NOMO-1 (cell line): Measurements from ENCODE around the gene DISP1.

Source experiments
- DNase-seq, 2 experiments: peaks; one replicate each; lab custom pipeline; 2025; ENCODE audit not compliant: unreplicated experiment in 2 of 2; lab: John Stamatoyannopoulos, UW

The DISP1 gene

DNA sequence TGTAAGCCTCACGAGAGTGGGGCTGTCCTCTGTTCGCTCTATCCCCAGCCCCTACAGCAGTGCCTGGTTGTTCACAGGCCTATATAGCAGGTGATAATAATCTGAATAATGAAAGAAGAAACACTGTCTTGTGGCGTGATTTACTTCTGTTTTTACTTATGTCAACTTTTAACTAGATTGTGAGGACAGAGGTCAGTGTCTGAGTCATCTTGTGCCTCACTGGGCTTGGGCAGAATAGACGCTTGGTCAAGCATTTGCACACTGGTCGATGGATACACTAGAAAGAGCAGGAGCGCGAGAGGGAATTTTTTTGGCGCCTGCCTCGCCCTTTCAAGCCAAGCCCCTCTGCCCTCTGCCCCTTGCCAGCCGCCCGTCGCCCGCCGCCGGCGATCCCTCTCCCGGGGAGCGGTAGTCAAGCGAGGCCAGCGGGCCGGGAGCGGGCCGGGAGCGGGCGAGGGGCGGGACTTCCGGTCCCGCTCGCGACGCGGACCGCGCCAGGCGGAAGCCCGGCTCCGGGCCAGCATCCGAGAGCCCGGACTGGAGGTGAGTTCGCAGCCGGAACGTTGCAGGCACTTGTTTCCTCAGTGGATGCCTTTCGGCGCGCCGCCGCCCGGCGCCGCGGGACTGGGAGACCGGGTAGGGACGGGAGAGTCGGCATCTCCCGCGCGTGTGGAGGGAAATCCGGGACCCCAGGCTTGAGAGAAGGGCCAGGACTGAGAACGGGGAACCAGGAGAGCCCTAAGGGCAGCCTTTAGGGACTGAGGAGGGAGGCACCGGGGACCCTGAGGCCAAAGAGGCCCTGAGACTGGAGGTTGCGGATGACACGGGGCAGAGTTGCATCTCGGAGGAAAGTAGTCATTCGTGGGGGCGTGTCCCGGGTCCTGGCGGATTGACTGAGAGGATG, at the start of gene DISP1:
Gene DISP1 (plus strand): TSS at position 504 of the 904 bp plus-strand sequence. CDS start 127,785 bp downstream, outside the sequence.
- DNase-seq, result peak; percentile 52 to 56

DNA sequence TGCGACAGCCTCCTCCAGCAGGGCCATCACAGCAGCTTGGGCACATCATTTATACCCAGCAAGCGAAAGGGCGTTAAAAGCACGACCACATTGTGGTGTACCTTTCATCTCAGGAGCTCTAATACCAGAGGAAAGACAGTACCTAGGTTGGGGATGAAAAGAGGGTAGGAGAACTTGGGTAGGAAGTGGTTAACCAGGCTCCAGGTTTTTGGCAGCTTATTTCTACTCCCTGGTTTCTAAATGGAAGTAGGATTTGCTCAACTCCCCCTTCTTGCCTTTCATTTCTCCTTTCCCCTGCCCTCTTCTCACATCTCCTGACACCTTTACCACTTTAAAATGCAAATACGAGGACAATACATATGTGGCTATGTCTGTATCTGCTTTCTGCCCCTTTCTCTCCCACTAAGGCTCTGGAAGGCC, 47.7 kb upstream of the DISP1 start:
- no peak for DNase-seq

- no peak for DNase-seq
Observed at GRCh38 chr1:222768592-222768991, 46.2 kb upstream of the DISP1 start.

GRCh38 chr1:222769181-222769580, 45.7 kb upstream of the DISP1 start:
- DNase-seq, result no peak

GRCh38 chr1:222769971-222770620, 44.7 kb upstream of the DISP1 start:
- DNase-seq, result no peak

GRCh38 chr1:222772996-222773379, 41.9 kb upstream of the DISP1 start:
- DNase-seq, result peak; percentile 67 to 90

DNA sequence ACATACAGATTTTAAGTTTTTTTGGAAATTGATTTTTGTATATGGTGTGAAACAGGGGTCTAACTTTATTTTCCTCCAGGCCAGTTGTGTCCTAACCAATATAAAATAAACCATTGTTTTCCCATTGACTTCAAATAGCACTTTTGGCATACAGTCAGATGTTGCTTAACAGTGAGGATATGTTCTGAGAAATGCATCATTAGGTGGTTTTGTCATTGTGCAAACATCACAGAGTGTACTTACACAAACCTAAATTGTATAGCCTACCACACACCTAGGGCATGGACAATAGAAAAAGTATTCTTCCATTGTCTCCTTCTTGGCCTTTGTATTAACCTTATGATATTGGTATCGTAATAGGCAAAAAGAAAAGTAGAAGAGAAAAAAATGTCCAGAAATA, 37.4 kb upstream of the DISP1 start:
- DNase-seq, result no peak

GRCh38 chr1:222777977-222778376, 36.9 kb upstream of the DISP1 start:
- DNase-seq, result no peak

DNA sequence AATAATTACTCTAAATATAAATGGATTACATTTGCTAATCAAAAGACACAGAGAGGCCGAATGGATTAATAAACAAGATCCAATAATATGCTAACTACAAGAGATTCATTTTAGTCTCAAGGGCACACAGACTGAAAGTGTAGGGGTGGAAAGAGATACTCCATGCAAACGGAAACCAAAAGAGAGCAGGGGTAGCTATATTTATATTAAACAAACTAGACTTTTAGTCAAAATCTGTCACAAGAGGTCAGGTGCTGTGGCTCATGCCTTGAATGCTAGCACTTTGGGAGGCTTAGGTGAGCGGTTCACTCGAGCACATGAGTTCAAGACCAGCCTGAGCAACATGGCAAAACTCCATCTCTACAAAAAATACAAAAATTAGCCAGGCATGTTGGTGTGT, 33.6 kb upstream of the DISP1 start:
- no peak for DNase-seq

DNA sequence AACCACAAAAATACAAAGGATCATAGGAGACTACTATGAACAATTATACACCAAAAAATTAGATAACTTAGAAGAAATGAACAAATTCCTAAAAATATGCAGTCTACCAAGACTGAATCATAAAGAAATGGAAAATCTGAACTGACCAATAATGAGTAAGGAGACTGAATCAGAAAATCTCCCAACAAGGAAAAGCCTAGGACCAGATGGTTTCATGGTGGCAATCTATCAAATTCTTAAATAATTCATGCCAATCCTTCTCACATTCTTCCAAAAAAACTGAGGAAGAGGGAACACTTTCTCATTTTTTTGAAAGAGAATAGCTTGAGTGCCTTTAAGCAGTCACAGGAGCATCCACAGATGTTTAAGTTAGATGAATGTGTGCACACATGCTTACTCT, 31.8 kb upstream of the DISP1 start:
- no peak for DNase-seq

DNA sequence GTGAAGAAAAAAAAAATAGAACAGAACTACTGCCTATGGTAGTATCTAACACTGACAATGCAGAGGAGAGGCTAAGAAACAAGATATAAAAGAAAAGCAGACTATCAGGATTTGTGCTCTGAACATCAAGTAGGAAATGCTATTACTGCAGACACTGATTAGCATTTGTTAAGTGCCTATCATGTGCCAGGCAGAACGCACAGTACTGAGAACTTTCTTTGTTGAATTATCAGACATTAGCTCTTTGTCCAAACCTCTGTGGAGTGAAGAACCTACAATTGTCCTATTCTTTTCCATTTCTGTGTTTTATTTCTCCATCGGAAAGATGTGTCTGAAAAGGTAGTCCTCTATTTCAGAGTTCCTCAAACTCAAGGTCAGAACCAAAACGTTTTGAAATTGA, 30.5 kb upstream of the DISP1 start:
- no peak for DNase-seq

DNA sequence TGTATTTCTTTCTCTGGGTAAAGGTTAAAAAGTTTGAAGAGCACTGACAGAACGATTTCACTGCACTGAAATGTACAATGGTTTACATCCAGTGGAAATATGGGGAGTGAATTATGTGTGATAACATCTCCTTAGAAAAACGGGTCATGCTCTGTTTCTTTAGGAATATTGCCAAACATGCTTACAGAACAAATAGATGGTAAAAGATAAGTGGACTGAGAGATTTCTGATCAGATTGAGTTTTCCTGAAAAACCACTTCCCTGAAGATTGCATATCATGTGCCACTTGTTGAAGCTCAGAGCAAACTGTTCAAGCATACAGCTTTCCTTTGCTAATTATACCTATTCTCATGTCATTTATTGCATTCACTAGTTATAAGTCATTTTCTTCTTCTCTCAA, 29.9 kb upstream of the DISP1 start:
- DNase-seq, result no peak

- no peak for DNase-seq
Observed at GRCh38 chr1:222785529-222785928, 29.3 kb upstream of the DISP1 start.

- no peak for DNase-seq
Observed at GRCh38 chr1:222786121-222786520, 28.7 kb upstream of the DISP1 start.

DNA sequence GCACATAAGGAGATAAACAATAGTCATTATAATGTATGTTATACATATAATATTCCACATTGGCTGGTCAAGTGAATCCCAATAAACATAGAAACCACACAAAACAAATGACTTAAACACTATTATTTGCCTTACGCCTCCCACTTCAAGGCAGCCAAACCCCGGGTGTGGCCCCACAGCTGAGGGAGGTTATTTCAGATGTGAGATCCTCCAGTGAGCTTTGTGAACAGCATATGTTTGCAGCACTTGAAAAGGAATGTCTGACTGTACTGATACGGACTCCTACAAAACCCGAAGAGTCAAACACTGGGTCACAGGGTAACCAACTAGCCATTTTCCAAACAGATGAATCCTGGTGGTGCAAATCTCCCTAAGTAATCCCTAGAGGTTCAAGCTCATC, 27.1 kb upstream of the DISP1 start:
- no peak for DNase-seq

- no peak for DNase-seq
Observed at GRCh38 chr1:222788402-222789156, 26.3 kb upstream of the DISP1 start.

DNA sequence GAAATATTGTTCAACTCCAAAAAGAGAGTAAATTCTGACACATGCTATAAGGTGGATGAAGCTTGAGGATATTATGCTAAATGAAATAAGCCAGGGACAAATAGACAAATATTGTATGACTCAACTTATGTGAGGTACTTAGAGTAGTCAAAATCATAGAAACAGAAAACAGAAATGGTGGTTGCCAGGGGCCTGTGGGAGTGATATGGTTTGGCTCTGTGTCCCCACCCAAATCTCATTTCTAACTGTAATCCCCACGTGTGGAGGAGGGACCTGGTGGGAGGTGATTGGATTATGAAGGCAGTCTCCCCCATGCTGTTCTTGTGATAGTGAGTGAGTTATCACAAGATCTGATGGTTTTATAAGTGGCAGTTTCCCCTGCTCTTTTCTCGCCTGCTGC, 24.7 kb upstream of the DISP1 start:
- DNase-seq, result no peak

GRCh38 chr1:222790520-222790919, 24.3 kb upstream of the DISP1 start:
- no peak for DNase-seq

GRCh38 chr1:222791006-222791710, 23.7 kb upstream of the DISP1 start:
- no peak for DNase-seq

DNA sequence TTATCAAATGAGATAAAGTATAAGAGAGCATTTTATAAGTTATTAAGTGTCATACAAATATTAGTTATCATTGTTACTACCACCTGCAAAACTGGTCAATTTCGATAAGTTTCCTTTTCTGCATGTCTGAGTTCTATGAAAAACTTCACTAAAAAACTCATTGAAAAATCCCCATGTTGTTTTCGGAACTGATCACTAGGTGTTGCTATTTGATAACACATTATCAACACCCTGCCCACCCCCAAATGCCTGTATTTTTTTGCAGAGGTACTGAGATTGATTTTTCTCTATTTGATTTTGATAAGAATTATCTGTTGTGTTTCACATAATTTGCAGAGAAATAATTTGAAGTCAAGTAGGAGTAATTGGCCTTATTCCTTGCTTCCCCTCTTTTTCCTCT, 22.1 kb upstream of the DISP1 start:
- no peak for DNase-seq
